Coronary artery (tissue), 2 donors: Measurements from ENCODE around the gene TNFRSF14.

Experiments used
- DNase-seq: peaks from one replicate; pipeline ENCODE4 v3.0.0-alpha.2; 2017; ENCODE audit warnings: low spot score
- H3K27ac ChIP-seq, 2 donors: fragments of 200-600 bp; sonication (generic); one replicate each; pipeline ENCODE4 v1.5.1; 2016 to 2019
- H3K4me3 ChIP-seq: fragments of 200-600 bp; sonication (generic); 2 replicates; pipeline ENCODE4 v1.5.1; 2016; ENCODE audit warnings: mild to moderate bottlenecking, moderate library complexity
- TF ChIP-seq, protein P1 (sequence below): fragments of 200-600 bp; sonication (generic); IDR thresholded peaks from one replicate; pipeline ENCODE4 v1.5.1; 2019; ENCODE audit warnings: antibody characterized with exemption

Gene TNFRSF14

GRCh38 chr1:2610036-2610959 is 54.1 kb downstream of the TNFRSF14 start:
- TF ChIP-seq, protein P1, sequence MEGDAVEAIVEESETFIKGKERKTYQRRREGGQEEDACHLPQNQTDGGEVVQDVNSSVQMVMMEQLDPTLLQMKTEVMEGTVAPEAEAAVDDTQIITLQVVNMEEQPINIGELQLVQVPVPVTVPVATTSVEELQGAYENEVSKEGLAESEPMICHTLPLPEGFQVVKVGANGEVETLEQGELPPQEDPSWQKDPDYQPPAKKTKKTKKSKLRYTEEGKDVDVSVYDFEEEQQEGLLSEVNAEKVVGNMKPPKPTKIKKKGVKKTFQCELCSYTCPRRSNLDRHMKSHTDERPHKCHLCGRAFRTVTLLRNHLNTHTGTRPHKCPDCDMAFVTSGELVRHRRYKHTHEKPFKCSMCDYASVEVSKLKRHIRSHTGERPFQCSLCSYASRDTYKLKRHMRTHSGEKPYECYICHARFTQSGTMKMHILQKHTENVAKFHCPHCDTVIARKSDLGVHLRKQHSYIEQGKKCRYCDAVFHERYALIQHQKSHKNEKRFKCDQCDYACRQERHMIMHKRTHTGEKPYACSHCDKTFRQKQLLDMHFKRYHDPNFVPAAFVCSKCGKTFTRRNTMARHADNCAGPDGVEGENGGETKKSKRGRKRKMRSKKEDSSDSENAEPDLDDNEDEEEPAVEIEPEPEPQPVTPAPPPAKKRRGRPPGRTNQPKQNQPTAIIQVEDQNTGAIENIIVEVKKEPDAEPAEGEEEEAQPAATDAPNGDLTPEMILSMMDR, result no peak
- H3K4me3 ChIP-seq, result no peak overlapping the region
- DNase-seq, result peak; percentile 67
- no peak overlapping the region for H3K27ac ChIP-seq

DNA sequence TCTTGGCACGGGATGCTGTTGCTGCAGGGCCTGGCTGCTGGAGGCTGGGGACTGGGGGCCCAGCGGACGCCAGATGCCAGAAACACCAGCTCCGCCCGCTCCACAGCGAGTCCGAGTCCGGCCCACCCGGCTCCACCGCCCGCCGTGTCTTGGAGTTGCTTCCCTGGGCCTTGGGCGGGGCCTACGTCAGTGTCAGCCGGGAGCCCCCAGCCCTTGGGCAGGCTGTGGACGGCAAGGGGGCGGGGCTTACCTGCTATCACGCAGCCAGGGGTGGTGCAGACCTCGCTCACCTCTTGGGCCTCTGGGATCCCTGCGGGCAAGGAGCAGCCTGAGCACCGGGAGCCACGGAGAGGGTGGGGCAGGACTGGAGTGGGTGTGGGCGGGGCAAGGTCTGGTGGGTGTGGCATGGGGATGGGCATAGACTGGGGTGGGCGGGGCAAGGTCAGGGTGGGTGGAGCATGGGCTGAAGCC is 54.9 kb downstream of the TNFRSF14 start:
- Histone ChIP-seq H3K4me3 (peak overlapping the region; percentile 57), H3K27ac (no peak overlapping the region)

DNA sequence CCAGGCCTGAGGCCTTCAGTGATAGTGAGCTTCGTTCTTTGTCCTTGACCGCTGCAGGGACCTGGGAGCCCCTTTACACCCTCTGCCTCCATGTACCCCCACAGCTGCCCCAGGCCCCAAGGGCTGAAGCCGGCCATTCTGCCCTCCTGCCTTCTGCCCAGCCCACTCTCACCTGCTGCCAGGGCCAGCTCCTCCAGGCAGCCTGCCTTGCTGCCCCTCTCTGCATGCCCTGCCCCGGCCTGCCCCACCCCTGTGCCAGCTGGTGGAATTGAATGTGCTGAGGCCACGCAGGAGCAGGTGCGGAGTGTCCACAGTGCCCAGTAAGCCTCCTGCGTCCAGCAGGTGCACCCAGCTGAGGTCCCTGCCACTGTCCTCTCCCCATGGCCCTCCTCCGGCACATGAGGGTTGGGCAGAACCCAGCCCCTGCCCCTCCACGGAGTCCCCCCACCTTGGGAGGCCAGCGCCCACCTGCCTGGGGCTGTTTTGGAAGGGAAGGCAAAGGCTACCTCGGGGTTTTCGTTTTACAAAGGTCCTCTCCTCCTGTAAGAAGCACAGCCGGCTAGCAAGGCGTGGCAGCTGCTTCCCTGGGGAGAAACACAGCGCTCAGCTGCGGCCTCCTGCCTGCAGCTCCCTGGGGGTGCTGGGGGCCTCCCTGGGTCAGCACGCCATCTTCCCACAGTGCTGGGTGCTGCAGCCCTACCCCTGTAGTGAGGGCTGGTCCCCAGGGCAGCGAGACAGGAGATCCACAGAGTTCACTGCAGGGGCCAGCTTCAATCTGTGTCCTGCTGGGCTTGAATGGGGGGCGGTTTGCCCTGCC is 55.7 kb downstream of the TNFRSF14 start:
- peak; percentile 68 for DNase-seq
- TF ChIP-seq, protein P1, result no peak
- H3K4me3 ChIP-seq, result no peak overlapping the region
- no peak overlapping the region for H3K27ac ChIP-seq

More for the DNA sequence above, 54.9 kb downstream of the TNFRSF14 start:
- TF ChIP-seq, protein P1, result no peak
- peak; percentile 67 for DNase-seq

- Histone ChIP-seq H3K4me3 (no peak overlapping the region), H3K27ac (no peak overlapping the region)
- DNase-seq, result peak; percentile 55
- TF ChIP-seq, protein P1, result no peak
Measured at GRCh38 chr1:2612591-2613365, 56.6 kb downstream of the TNFRSF14 start.
